ENCODE results near the gene STAC3. TPM values are rescaled to one million over a fixed set of nuclear protein-coding genes. Genes with fewer than 3 reads are reported as not detected.

The STAC3 gene
- total RNA-seq, 1 experiment from 2014 or later: 1,339 TPM

GRCh38 chr12:57207731-57208630, 43.0 kb downstream of the STAC3 start:
- peaks cover 16% of the 10 kb centered on the region for H3K36me3 ChIP-seq
- no peak overlapping the region for H3K27ac ChIP-seq

GRCh38 chr12:57205931-57206330, 45.1 kb downstream of the STAC3 start:
- H3K4me1 ChIP-seq: no peaks in the 10 kb centered on the region
- no peaks in the 10 kb centered on the region for H3K9me3 ChIP-seq (replicated peaks)
- DNase-seq: no peak
- H3K27me3 ChIP-seq: no peaks in the 10 kb centered on the region
- no peak overlapping the region for H3K27ac ChIP-seq
- peaks cover 20% of the 10 kb centered on the region for H3K36me3 ChIP-seq
- H3K4me3 ChIP-seq: no peak overlapping the region

More at GRCh38 chr12:57207731-57208630, 43.0 kb downstream of the STAC3 start:
- H3K9me3 ChIP-seq (replicated peaks): no peaks in the 10 kb centered on the region
- no peak for DNase-seq
- no peaks in the 10 kb centered on the region for H3K4me1 ChIP-seq
- H3K4me3 ChIP-seq: no peak overlapping the region
- no peaks in the 10 kb centered on the region for H3K27me3 ChIP-seq

- Histone ChIP-seq H3K4me1 (no peaks in the 10 kb centered on the region), H3K27me3 (no peaks in the 10 kb centered on the region), H3K36me3 (peaks cover 20% of the 10 kb centered on the region), H3K27ac (no peak overlapping the region), H3K9me3 (replicated peaks) (no peaks in the 10 kb centered on the region), H3K4me3 (no peak overlapping the region)
- no peak for DNase-seq
Observed at GRCh38 chr12:57205186-57205585, 45.8 kb downstream of the STAC3 start.

GRCh38 chr12:57204454-57204853, 46.5 kb downstream of the STAC3 start:
- no peaks in the 10 kb centered on the region for H3K27me3 ChIP-seq
- no peak overlapping the region for H3K27ac ChIP-seq
- no peak for DNase-seq
- peaks cover 20% of the 10 kb centered on the region for H3K36me3 ChIP-seq
- no peak overlapping the region for H3K4me3 ChIP-seq
- H3K9me3 ChIP-seq (replicated peaks): no peaks in the 10 kb centered on the region
- no peaks in the 10 kb centered on the region for H3K4me1 ChIP-seq

- H3K4me1 ChIP-seq: no peaks in the 10 kb centered on the region
- DNase-seq: no peak
- no peak overlapping the region for H3K27ac ChIP-seq
- no peak overlapping the region for H3K4me3 ChIP-seq
- peaks cover 23% of the 10 kb centered on the region for H3K36me3 ChIP-seq
- H3K27me3 ChIP-seq: no peaks in the 10 kb centered on the region
- H3K9me3 ChIP-seq (replicated peaks): no peaks in the 10 kb centered on the region
Observed at GRCh38 chr12:57203791-57204190, 47.2 kb downstream of the STAC3 start.

GRCh38 chr12:57203201-57203600, 47.8 kb downstream of the STAC3 start:
- Histone ChIP-seq H3K4me3 (no peak overlapping the region), H3K27ac (no peak overlapping the region), H3K4me1 (no peaks in the 10 kb centered on the region), H3K27me3 (no peaks in the 10 kb centered on the region), H3K9me3 (replicated peaks) (no peaks in the 10 kb centered on the region), H3K36me3 (peaks cover 26% of the 10 kb centered on the region)
- DNase-seq: no peak

GRCh38 chr12:57202321-57202720, 48.7 kb downstream of the STAC3 start:
- no peaks in the 10 kb centered on the region for H3K27me3 ChIP-seq
- H3K9me3 ChIP-seq (replicated peaks): no peaks in the 10 kb centered on the region
- H3K4me3 ChIP-seq: no peak overlapping the region
- no peaks in the 10 kb centered on the region for H3K4me1 ChIP-seq
- DNase-seq: no peak
- no peak overlapping the region for H3K27ac ChIP-seq
- peaks cover 26% of the 10 kb centered on the region for H3K36me3 ChIP-seq

GRCh38 chr12:57201631-57202030, 49.4 kb downstream of the STAC3 start:
- Histone ChIP-seq H3K9me3 (replicated peaks) (no peaks in the 10 kb centered on the region), H3K4me3 (no peak overlapping the region), H3K4me1 (no peaks in the 10 kb centered on the region), H3K27ac (no peak overlapping the region), H3K36me3 (peaks cover 24% of the 10 kb centered on the region), H3K27me3 (no peaks in the 10 kb centered on the region)
- DNase-seq: no peak

- Histone ChIP-seq H3K27me3 (no peaks in the 10 kb centered on the region), H3K36me3 (peaks cover 24% of the 10 kb centered on the region), H3K4me3 (no peak overlapping the region), H3K9me3 (replicated peaks) (no peaks in the 10 kb centered on the region), H3K27ac (no peak overlapping the region), H3K4me1 (no peaks in the 10 kb centered on the region)
- no peak for DNase-seq
Observed at GRCh38 chr12:57201219-57201618, 49.8 kb downstream of the STAC3 start.

GRCh38 chr12:57200497-57200896, 50.5 kb downstream of the STAC3 start:
- Histone ChIP-seq H3K27me3 (no peaks in the 10 kb centered on the region), H3K27ac (no peak overlapping the region), H3K9me3 (replicated peaks) (no peaks in the 10 kb centered on the region), H3K36me3 (peaks cover 18% of the 10 kb centered on the region), H3K4me3 (no peak overlapping the region), H3K4me1 (no peaks in the 10 kb centered on the region; the same call in 1 of the 2 replicates)
- no peak for DNase-seq

GRCh38 chr12:57199191-57199590, 51.8 kb downstream of the STAC3 start:
- DNase-seq: no peak
- Histone ChIP-seq H3K4me1 (peaks cover 11% of the 10 kb centered on the region), H3K27me3 (no peaks in the 10 kb centered on the region), H3K36me3 (peaks cover 17% of the 10 kb centered on the region), H3K27ac (no peak overlapping the region), H3K9me3 (replicated peaks) (no peaks in the 10 kb centered on the region), H3K4me3 (no peak overlapping the region)

GRCh38 chr12:57198329-57198728, 52.7 kb downstream of the STAC3 start:
- Histone ChIP-seq H3K36me3 (peaks cover 13% of the 10 kb centered on the region), H3K4me1 (peaks cover 19% of the 10 kb centered on the region), H3K9me3 (replicated peaks) (no peaks in the 10 kb centered on the region), H3K4me3 (no peak overlapping the region), H3K27ac (no peak overlapping the region), H3K27me3 (no peaks in the 10 kb centered on the region)
- DNase-seq: no peak

GRCh38 chr12:57196956-57197355, 54.0 kb downstream of the STAC3 start:
- Histone ChIP-seq H3K4me3 (no peak overlapping the region), H3K27ac (no peak overlapping the region), H3K9me3 (replicated peaks) (no peaks in the 10 kb centered on the region), H3K4me1 (peaks cover 25% of the 10 kb centered on the region), H3K27me3 (no peaks in the 10 kb centered on the region), H3K36me3 (peaks cover 9% of the 10 kb centered on the region)
- DNase-seq: no peak

GRCh38 chr12:57196439-57196838, 54.5 kb downstream of the STAC3 start:
- peaks cover 10% of the 10 kb centered on the region for H3K36me3 ChIP-seq
- H3K9me3 ChIP-seq (replicated peaks): no peaks in the 10 kb centered on the region
- peaks cover 25% of the 10 kb centered on the region for H3K4me1 ChIP-seq
- H3K27me3 ChIP-seq: no peaks in the 10 kb centered on the region
- no peak overlapping the region for H3K4me3 ChIP-seq
- DNase-seq: no peak
- H3K27ac ChIP-seq: no peak overlapping the region

GRCh38 chr12:57195611-57196371, 55.2 kb downstream of the STAC3 start:
- no peaks in the 10 kb centered on the region for H3K9me3 ChIP-seq (replicated peaks)
- H3K4me3 ChIP-seq: no peak overlapping the region
- no peaks in the 10 kb centered on the region for H3K27me3 ChIP-seq
- no peak overlapping the region for H3K27ac ChIP-seq
- peaks cover 10% of the 10 kb centered on the region for H3K36me3 ChIP-seq
- DNase-seq: no peak
- H3K4me1 ChIP-seq: peaks cover 25% of the 10 kb centered on the region

All from SJCRH30 (cell line).